Ecto neural progenitor cell (in vitro differentiated cells): ENCODE results near the gene VAMP5.
"Not testable (repeated sequence)": the region's sequence is repeated elsewhere in the genome, so short reads cannot be mapped to it uniquely, and the experiment has no call there.

Experiments used
- DNase-seq: peaks from one replicate; pipeline ENCODE4 v3.0.0-alpha.2; 2018; ENCODE audit warnings: low spot score

Gene VAMP5

GRCh38 chr2:85550486-85550885 is 33.7 kb upstream of the VAMP5 start:
- DNase-seq: no peak

GRCh38 chr2:85551698-85552678 is 32.2 kb upstream of the VAMP5 start:
- peak; percentile 83 for DNase-seq

DNA sequence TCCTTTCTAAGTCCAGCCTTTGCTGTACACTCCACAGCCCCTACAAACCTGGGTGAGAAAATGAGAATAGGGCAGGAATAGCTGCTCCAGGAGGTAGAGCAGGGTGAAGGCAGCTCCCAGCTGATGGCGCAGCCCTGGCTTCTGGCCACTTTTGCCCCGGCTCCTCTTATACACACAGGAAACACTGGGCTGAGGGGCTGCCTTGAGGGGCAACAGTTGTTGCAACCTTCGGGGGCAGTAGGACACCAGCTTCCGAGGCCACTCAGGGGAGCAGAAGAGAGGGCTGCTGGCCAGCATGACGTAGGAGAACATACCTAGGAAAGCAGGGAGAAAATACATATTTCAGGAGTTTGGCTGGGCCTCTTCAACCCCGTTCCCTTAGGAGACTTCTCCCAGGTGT is 31.0 kb upstream of the VAMP5 start:
- DNase-seq: no peak

DNA sequence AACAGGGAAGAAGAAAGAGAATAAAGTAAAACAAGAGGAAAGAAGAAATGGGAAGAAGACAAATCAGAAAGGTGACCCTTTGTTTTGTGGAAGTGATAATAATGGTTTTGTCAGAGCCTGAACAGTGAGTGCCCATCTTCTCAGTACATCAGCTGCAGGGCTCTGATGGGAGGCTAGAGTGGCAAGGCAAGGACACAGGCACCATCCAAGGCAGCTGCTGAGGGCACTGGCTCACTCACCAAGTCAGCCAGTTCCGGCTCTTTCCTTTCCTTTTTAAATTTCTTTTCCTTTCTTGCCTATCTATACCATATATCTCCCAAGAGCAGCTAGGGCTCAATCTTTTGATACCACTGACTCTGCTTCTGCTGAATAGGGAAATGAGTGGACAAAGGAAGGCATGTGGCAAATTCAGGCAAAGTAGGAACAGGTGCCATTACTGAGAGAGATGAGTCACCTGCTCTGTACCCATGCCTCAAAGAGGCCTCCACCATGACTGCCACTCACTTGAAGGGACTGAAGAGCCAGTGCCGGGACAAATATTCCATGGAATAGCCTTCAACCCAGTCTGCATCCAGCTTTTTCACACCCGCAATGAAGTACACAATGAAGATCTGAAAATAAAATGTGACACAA is 29.1 kb upstream of the VAMP5 start:
- no peak for DNase-seq

DNA sequence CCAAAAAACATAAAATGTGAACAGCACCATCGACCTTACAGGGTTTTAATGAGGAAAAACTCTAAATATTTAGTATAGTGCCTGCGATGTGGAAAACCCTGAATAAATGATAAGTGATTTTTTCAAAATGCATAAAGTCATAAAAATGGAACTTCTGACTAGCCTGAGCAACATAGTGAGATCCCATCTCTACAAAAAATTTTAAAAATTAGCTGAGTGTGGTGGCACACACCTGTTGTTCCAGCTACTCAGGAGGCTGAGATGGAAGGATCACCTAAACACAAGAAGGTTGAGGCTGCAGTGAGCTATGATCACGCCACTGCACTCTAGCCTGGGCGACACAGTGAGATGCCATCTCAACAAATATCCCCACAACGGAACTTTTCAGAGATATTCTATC is 27.1 kb upstream of the VAMP5 start:
- no peak for DNase-seq

- DNase-seq: no peak
These were observed 26.1 kb upstream of the VAMP5 start for GRCh38 chr2:85558160-85558559.

GRCh38 chr2:85560403-85560726 is 23.9 kb upstream of the VAMP5 start:
- DNase-seq: not testable (repeated sequence)

- no peak for DNase-seq
These were observed 23.4 kb upstream of the VAMP5 start for GRCh38 chr2:85560812-85561279.

DNA sequence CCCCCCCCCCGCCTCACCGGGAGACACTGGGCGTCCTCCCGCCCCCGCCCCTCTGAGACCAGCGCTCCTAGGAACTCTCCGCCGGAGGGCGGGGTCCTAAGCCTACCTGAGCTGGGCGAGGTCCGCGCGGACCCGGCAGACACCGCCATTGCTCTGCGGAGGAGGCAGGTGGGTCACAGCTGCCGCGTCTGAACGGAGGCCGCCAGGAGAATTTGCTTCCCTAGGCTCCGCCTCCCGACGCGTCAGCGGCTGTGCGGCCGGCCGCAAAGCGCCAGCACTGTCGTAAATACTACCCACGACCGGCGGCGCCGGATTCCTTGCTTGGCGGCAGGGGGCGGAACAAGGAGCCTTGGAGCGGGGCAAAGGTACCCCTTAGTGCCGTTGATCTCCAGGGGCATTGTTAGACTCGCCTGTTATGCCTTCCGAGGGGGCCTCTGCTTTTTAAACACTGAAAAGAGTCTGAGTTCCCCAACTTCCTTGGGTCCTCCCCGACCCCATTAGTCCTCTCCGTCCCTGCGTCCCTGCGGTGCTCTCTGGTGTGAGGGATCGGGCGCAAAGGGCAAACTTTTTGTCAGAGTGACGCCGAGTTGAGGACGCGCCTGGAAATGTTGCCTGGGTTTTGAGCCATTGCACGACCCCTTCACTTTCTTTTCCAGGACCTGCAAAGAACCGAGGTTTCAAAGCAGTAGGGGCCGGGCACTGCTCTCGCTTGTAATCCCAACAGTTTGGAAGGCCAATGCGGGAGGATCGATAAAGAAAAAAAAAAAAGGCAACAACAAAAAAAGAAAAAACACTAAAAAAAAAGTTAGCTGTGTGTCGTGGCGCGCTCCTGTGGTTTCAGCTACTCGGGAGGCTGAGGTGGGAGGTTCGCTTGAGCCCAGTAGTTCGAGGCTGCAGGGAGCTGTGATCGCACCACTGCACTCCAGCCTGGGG is 22.7 kb upstream of the VAMP5 start, which contains the start of gene GGCX:
Gene GGCX, minus strand, starts transcription at position 214 of the 933 bp plus-strand sequence. Its CDS starts 65 bp downstream, at position 149.
- DNase-seq: peak; percentile 96

GRCh38 chr2:85564144-85564563 is 20.1 kb upstream of the VAMP5 start:
- no peak for DNase-seq

GRCh38 chr2:85566265-85566664 is 18.0 kb upstream of the VAMP5 start:
- DNase-seq: no peak

DNA sequence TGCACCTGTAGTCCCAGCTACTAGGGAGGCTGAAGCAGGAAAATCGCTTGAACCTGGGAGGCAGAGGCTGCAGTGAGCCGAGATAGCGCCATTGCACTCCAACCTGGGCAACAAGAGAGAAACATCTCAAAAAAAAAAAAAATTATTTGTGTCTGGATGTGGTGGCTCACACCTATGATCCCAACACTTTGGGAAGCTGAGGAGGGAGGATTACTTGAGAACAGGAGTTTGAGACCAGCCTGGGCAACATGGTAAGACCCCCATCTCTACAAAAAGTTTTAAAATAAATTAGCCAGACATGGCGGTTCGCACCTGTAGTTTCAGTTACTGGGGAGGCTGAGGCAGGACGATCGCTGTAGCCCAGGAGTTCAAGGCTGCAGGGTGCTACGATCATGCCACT is 8.5 kb upstream of the VAMP5 start:
- DNase-seq: no peak

- no peak for DNase-seq
These were observed 7.2 kb upstream of the VAMP5 start for GRCh38 chr2:85577063-85577385.

DNA sequence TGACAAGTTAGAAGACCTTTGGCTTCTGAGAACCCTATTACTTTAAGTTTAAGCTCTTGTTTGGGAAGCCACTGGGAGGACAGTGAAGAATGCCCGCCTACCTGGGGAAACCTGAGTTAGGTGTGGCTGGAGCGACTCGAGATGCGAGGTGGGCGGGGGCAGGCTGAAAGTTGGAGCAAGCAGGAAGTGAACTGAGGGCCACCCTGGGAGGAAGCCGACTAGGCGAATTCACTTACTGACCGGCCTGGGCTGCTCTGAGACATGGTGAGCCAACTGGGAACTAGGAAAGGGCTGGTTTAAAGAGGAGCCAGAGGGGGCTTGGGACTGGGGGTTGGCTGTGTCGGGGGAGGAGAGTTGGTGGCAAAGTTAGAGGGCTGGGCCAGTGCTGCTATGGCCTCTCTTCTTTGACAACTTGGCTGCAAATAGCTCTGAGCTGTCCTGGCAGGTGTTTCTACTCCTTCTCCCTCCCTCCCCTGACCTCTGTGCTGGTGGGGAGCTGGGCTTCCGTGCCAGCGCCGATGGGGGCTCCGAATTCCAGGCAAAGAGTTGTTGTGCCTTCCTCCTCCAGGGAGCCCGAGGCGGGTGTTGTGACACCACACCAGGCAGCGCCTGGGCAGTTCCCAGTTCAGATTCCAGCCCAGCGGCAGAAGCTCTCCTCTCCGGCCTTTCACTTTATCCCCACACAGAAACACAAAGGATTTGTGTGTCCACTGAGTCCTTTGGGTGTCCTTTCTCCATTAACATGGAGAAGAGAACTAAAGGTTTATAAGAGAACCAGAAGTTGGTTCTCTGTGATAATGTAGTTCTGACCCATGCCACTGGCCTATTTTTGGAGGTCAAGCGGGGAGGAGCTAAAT is 6.6 kb upstream of the VAMP5 start, which contains the start of gene VAMP8:
Gene VAMP8, plus strand, starts transcription at position 201 of the 857 bp plus-strand sequence. Its CDS starts 61 bp downstream, at position 262.
- DNase-seq: no peak

DNA sequence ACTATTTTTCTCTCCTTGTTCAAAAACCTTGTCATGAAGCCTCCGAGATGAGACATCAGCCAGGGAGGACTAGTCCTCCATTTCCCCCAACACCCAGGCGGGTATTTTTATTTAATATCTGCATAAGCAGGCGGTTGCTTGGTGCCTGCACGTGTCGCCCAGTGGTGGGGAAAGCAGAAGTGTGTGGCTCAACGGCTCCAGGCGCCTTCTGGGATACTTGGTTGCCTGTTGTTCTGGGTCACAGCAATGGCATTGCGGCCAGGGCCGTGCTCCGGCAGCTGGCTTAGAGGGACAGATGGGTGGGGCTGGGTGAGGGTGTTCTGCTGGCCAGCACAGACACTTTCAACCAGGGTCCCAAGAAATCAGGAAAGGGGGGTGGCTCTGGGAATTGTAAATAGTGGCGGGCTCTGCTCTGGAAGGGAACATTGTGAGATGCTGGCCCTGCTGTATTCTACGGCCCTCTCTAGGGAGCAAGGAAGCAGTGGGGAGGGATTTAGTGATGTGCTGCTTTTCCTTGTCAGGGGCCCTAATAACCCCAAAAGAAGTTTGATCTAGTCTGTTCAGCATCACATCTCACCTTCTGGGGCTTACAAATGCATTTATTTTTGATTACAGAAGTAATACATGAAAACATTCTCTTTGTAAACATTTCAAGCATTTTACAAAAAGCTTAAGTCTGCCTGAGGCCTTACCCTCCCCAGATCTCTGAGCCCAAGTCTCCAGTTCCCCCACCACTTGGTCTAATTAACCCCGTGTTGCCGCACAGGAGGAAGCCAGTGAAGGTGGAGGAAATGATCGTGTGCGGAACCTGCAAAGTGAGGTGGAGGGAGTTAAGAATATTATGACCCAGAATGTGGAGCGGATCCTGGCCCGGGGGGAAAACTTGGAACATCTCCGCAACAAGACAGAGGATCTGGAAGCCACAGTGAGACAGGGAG is 5.7 kb upstream of the VAMP5 start:
- DNase-seq: peak; percentile 60

- DNase-seq: no peak
These were observed 4.8 kb upstream of the VAMP5 start for GRCh38 chr2:85579266-85579935.

GRCh38 chr2:85580206-85580605 is 4.0 kb upstream of the VAMP5 start:
- DNase-seq: no peak

DNA sequence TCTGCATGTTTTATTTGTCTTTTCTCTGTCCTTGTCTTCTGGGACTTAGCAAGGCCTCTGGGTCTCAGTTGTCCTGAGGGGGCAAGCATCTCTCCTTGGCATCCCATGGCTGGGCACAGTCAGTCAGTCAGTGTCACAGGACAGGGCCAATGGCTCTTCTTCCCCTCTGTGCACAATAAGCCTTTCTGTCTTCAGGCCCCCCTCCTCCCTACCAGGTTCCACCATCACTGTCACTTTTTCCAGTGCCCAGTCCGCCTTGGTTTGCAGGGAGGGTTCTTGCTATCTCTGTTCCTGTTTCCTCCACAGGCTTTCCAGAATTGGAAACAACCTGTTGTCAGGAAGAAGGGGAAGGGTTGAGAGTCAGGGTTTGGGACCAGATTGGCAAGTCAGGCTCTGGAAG is 1.7 kb upstream of the VAMP5 start:
- DNase-seq: no peak

DNA sequence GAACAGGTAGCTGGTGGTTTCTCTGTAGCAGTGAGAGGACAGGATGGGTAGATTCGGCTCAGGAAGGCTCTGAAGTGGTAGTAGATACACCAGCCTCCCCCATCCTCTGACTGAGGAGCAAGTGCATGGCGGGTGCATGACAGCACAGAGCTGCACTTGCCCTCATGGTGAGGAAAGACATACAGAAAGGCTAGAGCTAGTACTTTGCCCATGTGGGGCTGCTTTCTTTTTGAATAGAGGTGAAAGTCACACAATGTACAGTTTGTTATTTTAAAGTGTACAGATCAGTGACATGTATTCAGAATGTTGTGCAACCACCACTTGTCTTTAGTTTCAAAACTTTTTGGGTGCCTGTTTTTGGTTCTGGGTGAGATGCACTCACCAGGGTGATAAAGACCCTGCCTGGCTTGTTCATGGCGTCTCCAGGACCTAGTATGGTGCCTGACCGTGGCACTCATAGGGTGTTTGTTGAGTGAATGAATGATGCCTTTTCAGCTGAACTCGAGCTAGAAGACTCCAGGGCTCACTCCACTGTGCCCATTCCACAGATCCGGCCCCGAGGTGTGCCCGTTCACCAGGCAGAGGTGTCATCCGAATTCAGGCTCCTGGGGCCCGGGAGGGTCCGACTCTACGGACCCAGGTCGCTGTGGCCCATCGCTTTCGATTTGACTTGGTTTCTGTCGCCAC is 421 bp upstream of the VAMP5 start:
- DNase-seq: no peak
